ENCODE data around the gene USP8.

DNA sequence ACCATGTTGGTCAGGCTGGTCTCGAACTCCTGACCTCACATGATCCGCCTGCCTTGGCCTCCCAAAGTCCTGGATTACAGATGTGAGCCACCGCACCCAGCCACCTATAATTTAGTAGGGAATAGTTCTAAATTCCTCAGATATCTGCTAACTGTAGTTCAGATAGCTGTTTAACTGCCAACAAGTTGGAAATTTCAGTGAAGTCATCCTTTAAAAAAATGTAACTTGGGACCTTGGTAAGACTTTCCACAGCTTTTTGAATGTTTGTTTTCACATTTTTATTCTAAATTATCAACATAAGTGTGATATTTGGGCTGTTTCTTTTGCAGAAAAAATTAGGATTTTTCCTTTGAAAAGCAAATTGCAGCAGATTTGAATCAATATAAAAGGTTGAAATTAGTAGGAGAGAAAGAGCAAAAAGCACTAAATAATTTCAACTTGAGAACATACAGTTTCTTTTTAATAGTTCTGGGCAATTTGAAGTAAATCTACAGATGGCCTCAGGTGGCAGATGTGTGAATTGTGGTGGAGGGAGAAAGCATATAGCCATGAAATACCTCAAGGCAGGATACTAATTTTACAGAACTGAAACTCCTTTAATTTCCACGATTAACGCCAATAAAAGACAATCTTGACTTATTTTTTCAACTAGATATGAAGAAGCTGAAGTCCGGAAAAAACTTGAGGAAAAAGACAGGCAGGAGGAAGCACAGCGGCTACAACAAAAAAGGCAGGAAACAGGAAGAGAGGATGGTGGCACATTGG, 34.3 kb downstream of the USP8 start:
- no peak for TF ChIP-seq POLR2AphosphoS5 (IDR thresholded peaks at IDR 0.05; ENCODE audit: borderline replicate concordance, low read depth, low read length)
- TF ChIP-seq EZH2 (IDR thresholded peaks at IDR 0.05) = no peak

All from SK-N-MC (cell line).